HG02943 (cell line): ENCODE data around the gene EGR2.

ENCODE experiments used
- ATAC-seq: cut with Tn5 transposase; IDR thresholded peaks from one replicate; pipeline ENCODE4 v1.9.1; 2021; ENCODE audit warnings: mild to moderate bottlenecking, low read depth, moderate library complexity; ENCODE audit not compliant: unreplicated experiment

Gene EGR2

DNA sequence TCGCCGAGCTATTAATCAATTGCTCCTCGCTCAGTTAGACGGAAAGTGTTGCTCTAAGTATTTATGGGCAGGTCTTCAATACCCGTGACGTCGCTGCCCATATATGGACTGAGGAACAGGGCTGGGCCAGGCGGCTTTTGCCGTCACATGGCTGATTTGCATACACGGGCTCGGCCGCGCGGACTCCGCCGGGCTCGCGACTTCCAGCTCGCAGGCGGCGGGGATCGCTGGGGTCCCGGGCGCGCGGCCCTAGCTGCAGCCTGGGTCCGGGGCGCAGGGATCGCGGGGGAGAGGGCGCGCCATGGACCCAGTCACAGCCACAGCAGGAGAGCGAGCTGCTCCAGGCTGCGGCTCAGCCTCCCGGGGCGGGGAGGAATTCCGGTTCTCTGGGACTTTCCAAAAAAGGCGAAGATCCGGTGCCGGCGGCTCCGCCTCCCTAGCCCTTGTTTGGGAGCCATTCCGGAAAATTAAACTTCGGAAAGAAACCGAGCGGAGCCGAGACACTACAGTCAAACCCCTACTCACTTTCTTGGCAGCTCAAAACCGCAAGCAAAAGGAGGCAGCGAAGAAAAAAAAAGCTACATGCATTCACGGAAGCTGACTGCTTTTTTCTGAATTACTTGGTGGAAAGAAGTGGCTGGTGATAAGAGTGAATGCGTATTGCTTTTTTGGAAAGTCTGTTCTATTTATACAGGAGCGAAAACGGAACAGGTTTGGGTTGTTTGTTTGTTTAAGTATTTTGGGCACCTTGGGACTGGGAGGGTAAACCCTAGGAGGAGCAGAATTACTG, at the start of gene EGR2:
EGR2 (minus strand) TSS at position 36 of the 790 bp plus-strand sequence. CDS start 337 bp downstream, outside the sequence.
- ATAC-seq = peak; percentile 82

DNA sequence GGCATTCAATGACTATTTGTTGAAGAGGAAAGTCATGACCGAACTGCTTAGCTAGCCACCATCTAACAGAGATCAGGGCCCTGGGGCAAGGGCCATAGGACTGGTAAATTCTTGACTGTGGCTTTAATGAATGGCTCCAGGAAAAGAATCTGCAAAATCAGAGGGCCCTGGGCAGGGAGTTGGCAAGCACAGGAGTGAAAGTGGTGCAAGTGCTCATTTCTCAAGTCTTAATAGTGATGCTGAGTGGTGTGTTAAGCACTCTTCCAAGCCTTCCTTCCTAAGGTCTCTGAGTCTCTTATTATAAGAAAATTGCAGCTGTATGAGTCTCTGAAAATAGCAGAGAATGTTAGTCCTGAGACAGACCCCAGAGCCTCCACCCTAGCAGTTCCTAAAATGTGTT, 46.3 kb upstream of the EGR2 start:
- no peak for ATAC-seq

DNA sequence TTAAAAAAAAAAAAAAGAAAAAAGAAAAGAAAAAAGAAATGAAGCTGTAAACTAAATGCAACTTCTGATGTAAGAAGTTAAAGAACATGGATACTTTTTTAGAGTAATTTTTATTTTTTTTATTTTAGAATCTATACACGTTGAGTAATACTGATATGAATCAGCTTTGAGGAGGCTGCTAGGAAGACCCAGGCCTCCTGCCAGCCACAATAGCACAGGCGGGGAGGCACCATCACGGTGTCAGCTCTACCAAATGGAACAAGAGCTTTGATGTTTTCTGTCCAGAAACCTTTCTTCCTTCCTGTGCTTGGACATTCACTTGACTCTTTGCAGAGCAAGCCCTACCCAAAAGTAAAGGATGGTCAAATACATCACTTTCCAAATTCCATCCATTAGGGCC, 45.3 kb upstream of the EGR2 start:
- no peak for ATAC-seq

DNA sequence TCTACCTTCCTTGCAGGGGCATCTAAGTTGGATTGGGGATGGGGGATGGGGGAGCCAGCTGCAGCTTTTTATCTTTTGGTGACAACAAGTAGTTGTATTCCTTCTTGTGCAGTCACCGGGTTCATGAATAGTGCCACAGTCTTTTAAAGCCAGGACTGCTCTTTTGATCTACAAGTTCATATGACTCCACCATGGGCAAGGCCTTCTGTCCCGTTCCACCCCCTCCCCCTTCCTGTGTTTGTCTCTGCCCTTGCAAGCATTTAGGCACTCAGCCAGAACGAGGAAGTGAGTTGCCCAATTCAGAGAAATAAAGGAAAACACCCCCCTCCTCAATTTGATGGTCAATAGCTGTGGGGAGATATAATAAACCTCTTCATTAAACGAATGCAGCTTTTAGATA, 44.8 kb upstream of the EGR2 start:
- ATAC-seq = no peak

DNA sequence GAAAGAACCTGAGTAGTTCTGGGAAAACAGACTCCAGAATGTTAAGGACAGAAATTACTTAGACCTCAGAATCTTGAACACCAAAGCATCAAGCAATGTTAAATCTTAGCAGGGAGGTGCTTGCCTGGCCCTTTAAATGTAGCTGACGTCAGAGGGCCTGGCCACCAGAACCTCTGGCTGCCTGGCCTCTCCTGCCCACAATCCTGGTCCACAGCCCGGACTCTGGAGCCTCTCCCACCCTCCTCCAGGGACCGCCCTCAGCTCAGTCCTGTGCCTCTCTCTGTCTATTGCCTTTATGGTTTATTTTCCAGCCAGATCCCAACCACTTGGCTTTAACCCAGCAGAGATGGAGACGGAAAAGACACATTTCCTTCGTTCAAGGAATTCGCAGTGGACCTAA, 42.2 kb upstream of the EGR2 start:
- no peak for ATAC-seq

DNA sequence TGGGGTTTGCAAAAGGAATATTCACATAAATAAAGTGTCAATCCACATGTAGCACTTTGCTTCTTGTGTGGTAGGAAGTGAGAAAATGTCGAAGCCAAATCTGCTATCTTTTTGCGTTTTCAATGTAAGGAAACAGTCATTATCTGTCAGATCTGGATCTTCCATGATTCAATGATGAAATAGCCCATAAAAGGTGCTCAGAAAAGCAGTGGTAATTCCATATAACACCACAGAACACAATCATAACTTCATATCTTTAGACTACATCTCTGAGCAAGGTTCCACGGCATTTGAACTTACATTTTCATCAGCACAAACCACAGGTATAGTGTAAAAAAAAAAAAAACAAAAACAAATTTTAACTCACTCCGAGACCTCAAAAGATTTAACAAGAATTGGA, 39.9 kb upstream of the EGR2 start:
- no peak for ATAC-seq

DNA sequence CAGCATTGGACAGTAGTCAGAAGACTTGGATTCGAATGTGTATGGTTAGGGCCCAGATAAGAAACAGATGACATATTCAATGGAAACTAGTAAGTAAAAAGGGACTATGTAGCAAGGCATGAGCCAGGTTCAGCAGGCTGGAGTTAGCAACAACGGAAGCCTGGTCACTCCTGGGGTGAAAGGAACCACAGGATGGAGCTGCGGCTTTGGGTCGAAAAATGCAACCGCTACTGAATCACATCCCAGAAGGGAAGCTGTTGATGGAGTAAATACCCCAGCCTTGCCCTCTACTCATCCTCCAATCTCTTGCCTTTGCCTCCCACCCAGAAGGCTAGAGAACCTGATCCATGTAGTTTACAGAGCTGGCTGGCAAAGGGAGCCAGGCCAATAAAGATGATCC, 37.5 kb upstream of the EGR2 start:
- ATAC-seq = no peak

DNA sequence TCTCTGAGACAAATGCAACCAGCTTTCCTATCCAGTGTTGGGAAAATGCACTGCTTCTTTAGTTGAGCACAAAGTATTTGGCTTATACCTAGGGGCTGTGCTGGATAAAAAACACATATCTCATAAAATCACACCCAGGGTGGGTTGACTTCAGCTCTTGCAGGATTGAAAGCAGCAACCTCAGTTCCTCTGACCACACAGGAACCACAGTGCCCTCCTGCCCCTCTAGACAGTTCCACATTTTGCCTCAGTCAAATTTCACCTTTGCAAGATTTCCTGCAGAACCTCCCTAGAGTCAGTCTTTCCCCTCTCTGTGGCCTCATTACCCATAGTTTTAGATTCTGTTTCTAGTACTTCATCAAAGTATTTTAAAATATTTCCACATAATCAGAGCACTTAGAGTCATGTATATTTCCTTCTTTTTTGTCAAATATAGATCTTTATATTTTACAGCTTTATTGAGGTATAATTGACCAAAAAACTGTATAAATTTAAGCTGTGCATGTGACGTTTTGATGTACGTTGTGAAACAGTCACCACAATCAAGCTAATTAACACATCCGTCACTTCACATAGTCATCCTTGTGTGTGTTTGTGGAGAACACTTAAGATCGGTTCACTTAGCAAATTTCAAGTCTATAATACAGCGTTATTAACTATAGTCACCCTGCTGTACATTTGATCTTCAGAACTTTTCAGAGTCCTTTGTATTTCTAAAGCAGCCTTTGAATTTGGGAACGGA, 37.0 kb upstream of the EGR2 start:
- ATAC-seq = peak; percentile 73

DNA sequence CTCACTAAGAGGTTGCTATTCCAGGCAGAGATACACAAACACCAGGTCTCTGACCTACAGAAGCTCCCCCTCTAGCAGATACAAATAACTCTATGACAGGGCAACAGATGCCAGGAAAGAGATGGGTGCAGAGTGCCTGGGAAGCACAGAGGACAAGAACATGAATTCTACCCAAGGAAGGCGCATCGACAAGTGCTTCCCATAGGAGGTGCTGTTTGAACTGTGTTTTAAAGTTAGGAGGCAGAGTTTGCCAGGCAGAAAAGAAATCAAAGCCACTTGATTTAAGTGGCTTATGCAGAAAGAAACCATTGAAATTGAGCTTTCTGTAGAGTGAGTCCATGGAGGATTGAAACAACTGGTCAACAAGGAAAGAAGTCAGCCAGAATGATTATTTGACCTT, 35.3 kb upstream of the EGR2 start:
- no peak for ATAC-seq

DNA sequence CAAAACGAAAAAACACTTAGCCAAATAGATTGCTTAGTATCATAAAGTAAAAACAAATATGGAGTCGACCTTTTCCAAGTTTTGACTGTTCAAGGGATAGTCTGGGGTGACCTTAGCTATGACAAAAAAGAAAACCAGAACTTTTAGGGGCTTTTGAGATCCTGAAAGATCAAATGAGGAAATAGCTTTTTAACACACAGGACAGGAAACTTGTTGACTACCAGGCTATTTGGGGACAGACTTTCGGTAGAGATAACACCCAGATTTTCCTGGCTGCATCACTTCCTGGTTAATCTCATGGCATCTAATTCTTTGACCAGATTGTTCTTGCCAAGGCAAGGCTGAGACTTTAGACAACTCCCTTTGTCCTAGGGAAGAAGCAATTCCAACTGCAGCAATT, 34.5 kb upstream of the EGR2 start:
- no peak for ATAC-seq

DNA sequence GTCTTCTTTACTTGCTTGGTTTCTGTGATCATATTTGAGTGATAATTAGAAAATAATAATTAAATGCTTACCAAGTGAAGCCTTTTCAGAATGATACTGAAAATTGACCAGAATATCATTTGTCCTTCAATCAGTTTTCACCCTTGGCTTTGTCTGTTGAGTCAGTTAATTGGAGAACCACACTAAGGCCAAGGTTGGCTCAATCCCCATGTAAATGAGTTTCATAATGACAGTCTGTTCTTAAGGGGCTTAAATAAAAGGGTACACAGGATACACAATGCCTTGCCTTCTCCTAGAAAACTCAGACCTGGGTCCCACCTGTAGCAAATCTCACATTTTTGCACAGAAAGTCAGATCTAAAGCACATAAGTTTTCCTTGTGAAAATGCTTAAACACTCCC, 31.3 kb upstream of the EGR2 start:
- ATAC-seq = no peak

DNA sequence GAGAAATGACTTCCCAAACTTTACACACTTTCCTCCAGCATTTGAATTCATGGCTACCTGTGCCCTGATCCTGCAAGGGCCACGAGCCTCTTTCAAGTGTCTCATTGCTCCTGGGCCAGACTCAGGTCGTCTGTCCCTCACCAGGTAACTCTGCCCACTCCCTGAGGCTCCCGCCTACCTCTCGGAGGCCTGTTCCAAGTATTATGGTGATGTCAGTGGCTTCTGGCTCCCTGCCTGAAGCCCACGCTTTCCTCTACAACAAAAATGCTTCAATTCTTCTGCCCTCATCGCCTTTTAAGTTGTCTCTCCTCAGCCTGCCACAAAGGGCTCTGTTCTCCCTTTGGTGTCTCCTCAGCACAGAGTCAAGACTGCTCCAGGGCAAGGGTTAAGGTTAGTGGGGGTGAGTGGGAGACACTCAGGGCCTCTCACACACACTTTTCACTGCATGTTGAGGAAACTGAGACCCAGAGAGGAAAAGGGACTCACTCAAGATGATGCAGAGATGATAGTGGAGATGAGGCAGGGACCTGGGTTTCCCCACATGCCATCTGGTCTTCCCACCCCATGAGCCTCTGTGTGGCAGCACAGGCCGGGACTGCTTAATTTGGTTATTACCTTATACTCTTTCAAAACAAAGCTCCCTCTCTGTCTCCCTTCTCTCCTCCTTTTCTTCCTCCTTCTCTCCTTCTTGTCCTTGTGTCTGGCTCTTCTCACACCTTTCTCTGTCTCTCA, 28.3 kb upstream of the EGR2 start:
- no peak for ATAC-seq

DNA sequence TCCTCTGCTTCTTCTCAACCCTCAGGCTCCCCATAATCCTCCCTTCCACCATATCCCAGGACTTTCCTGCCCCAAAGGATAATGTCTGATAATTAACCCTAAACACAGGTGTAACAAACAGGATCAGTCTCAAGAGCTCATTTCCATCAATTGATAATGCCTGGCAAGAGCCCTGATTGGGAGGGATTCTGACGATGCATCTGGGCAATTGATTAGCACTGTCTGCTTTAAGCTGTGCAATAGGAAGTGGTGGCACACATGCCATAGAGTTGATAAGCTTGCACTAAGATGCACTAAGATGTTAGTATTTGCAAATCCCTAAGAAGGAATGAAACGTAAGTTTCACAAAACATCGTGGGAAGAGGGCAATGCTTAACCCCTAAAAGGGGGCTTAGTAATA, 27.4 kb upstream of the EGR2 start:
- no peak for ATAC-seq

DNA sequence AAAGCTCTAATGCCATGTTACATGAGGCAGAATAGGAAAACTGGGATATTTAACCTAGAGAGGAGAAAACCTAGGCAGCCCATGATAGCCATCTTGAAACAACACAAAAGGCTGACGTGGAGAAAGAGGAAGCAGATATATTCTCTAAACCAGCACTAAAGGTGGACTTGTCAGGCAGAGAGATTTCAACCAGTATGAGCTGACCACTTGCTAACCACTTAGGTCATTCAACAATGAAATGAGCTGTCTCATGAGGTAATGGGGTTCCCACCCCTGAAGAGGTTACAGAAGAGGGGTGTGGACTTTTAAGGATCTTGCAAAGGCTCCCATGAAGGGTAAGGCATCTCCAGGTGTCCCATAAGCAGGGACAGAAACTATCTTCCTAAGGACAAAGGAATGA, 26.8 kb upstream of the EGR2 start:
- ATAC-seq = no peak

DNA sequence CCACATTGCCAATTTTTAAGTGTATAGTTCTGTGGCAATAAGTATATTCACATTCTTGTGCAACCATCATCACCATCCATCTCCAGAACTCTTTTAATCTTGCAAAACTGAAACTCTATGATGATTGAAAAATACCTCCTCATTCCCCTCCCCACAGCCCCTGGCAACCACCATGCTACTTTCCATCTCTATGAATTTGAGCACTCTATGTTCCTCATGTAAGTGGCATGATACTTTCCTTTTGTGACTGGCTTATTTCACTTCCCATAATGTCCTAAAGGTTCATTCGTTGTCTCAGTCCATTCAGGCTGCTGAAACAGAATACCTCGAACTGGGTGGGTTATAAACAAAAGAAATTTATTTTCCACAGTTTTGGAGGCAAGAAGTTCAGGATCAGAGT, 23.4 kb upstream of the EGR2 start:
- ATAC-seq = no peak

DNA sequence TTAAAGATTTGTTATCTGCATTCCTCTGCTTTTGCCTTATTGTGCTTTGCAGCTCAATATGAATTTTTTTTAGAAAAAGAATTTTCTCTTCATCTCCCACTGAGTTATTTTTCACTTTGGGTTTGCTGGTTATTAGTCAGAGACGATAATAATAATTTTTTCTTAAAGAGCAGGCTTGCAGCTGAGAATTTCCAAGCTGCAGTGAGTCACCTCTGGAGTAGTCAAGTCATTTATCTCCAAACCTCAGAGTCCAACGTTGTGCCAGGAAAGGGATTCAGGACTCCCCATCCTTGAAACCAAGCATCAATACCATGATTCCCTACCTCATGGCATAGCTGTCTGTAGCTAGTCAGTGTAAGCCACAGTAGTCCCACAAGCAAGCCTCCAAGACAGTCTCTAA, 15.2 kb upstream of the EGR2 start:
- ATAC-seq = no peak

DNA sequence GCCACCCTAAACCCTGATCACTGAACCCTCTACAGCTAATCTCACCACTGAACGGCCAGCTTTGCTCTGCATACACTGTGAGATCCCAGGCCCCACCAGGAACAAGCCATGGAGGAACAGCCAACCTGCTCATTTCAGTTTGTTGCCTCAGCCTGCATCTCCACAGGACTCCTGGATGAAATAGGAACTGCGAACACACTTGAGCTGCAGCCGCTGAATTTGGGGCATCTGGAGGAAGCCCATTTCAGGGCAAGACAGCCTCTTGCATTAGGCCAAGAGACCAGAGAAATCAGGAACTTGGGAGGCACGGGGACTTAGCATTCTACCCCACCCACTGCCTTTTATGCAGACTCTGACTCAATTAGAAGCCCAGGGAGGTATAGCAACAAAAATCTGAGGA, 14.5 kb upstream of the EGR2 start:
- ATAC-seq = no peak

DNA sequence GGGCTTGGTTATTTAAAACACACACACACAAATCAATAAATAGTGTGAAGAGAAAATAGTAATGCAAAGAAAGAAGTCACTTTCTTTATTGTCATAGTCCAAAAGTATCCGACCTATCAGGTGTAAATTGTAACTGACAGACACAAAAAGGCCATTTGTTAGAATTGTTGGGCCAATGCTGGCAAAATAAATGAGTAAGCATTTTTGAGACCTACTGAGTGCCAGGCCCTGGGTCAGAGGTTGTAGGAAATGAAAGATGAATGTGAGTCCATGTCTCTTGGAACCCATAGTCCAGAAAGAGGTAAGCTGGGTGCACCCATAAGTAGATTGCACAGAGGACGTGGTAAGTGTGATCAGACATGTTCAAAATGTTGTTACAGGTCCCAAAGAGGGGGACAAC, 13.5 kb upstream of the EGR2 start:
- no peak for ATAC-seq

DNA sequence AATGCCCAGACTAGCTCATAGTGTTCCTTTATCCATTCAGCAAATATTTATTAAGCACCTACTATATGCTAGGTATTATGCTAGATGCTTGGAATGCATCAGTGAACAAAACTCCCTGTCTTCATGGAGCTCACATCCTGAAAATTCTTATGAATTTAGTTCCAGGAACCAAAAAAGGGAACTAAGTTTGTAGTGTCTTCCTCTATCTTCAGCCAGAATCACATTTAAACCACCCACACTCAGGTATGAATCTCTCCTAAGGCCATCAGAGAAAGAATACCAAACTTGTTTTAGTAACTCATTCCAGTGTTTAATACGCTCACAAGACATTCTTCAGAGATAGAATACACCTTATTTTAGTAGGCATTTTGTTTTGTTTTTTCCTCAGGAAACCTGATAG, 10.1 kb upstream of the EGR2 start:
- ATAC-seq = no peak

DNA sequence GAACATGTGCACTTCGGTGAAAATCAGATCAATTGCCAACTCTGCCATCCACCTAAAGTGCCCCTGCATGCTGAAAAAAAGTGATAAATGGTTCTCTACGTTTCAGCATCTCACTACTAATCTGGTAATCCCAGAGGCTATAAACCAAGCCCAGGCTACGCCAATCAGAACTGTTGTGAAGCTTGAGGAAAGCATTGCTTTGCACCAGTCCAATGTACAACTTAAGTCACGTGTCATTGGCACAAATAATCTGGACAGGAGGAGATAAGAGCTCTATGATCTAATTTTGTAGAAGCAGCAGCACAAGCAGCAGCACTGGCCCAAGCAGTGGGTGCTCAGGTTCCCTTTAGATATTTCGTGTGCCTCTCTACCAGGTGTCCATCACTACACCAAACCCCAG, 4.4 kb upstream of the EGR2 start:
- no peak for ATAC-seq

DNA sequence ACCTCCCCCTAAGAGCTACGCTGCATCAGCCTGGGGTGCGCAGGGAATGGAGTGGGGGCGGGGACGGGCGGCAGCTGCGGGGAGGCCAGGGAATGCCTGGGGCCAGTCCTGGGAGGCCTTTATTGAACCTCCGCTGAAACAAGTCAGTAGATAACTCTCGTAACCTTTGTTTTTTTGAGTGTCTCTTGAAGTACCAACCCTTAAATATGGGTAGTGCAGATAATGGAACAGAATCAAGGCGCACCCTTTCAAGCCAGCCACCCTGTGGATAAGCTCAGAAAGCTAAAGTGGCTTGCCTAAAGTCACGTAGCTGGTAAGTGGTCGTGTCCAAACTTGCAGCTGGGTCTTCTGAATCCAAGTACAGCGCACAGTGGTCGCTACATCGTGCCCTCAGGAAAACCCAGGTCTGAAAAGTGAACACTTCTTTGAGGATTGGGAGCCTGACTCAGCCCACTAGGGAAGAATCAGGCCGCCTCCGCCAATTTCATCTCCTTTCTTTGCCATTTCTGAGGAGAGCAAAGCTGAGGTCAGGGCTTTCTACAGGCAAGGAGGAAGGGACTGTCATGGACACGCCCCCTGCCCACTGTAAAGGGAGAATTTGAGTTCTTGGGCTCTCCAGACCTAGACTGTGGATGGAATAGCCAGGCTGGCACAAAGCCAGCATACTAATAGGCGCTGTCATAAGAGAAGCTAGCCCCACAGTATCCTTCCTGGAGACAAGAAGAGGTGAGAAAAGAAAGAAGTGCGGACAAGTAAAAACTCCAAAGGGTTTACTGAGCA, 3.2 kb upstream of the EGR2 start:
- no peak for ATAC-seq
